Measurements from ENCODE around the gene FGF3.

GRCh38 chr11:69868871-69869270 lies 49.7 kb upstream of the FGF3 start:
- TF ChIP-seq CTCF (IDR thresholded peaks at IDR 0.05) (no peak), USF1 (IDR thresholded peaks at IDR 0.05; ENCODE audit: borderline replicate concordance, low read depth) (no peak), YY1 (IDR thresholded peaks at IDR 0.05; ENCODE audit: low read depth) (no peak), EP300 (IDR thresholded peaks at IDR 0.05; ENCODE audit: borderline replicate concordance in 1 of 2, low read depth in 1 of 2, low read length in 1 of 2) (no peak), MEF2A (IDR thresholded peaks at IDR 0.05; ENCODE audit: borderline replicate concordance, low read depth) (no peak), RAD21 (IDR thresholded peaks at IDR 0.05; ENCODE audit: low read length) (no peak), FOXJ3 (CRISPR knock-in tag; IDR thresholded peaks at IDR 0.05) (no peak)
